Measurements from ENCODE around the gene PDHX. TPM values are rescaled to one million over a fixed set of nuclear protein-coding genes. Genes with fewer than 3 reads are reported as not detected.

PDHX gene
- polyA plus RNA-seq, 3 donors: 9.3 to 19.5 (median 17.5) TPM

GRCh38 chr11:34970033-34970432 lies 53.6 kb downstream of the PDHX start:
- H3K27me3 Mint-ChIP-seq (ENCODE audit: low read depth in 3 of 3): no peaks in the 10 kb centered on the region
- no peaks in the 10 kb centered on the region for H3K4me1 Mint-ChIP-seq
- WGBS (ENCODE audit: insufficient coverage): 100% methylated on average over 1 of the region's 3 CpGs
- no peak overlapping the region for H3K4me3 Mint-ChIP-seq
- peaks cover 23 to 80% of the 10 kb centered on the region in 2 donors for H3K36me3 ChIP-seq (replicated peaks in 1 of 2; ENCODE audit: control insufficient read depth in 1 of 2, insufficient read depth in 2 of 2, low read length in 2 of 2)
- H3K9me3 Mint-ChIP-seq: no peaks in the 10 kb centered on the region
- intact Hi-C loops (cut with micrococcal nuclease): no loop called here
- H3K79me2 ChIP-seq (ENCODE audit: insufficient read depth, low read length): no peaks in the 10 kb centered on the region
- H3K36me3 Mint-ChIP-seq: peaks cover 56 to 76% of the 10 kb centered on the region in 2 donors
- H3K27me3 ChIP-seq (ENCODE audit: control insufficient read depth in 2 of 2, insufficient read depth in 2 of 2, low read length in 2 of 2): no peaks in the 10 kb centered on the region
- H3K9me3 ChIP-seq (replicated peaks in 1 of 2; ENCODE audit: control insufficient read depth in 1 of 2, insufficient read depth in 1 of 2, low read length in 2 of 2): no peaks in the 10 kb centered on the region
- H3K9ac ChIP-seq (ENCODE audit: insufficient read depth, low read length, poor library complexity, severe bottlenecking): no peak overlapping the region
- no peak for TF ChIP-seq CTCF (IDR thresholded peaks at IDR 0.05)
- no peaks in the 10 kb centered on the region for H4K20me1 ChIP-seq (ENCODE audit: insufficient read depth, low read length)
- no peak overlapping the region for H3K4me3 ChIP-seq (replicated peaks in 1 of 3; ENCODE audit: low read depth in 2 of 3, low read length in 3 of 3)
- no peak overlapping the region for H3K27ac Mint-ChIP-seq
- no peak for DNase-seq
- no peak overlapping the region for H3K4me2 ChIP-seq (replicated peaks; ENCODE audit: extremely low read depth, low read length, poor library complexity, severe bottlenecking)
- H3K4me1 ChIP-seq (ENCODE audit: control insufficient read depth in 1 of 2, insufficient read depth in 2 of 2, low read length in 2 of 2): no peaks in the 10 kb centered on the region
- no peak overlapping the region for H3K27ac ChIP-seq (ENCODE audit: low read depth in 1 of 2, low read length in 2 of 2)
- H2AFZ ChIP-seq (ENCODE audit: insufficient read depth, low read depth, low read length, poor library complexity, severe bottlenecking): no peak overlapping the region

GRCh38 chr11:34970480-34970879 lies 54.1 kb downstream of the PDHX start:
- H3K27ac Mint-ChIP-seq: no peak overlapping the region
- intact Hi-C loops (cut with micrococcal nuclease): no loop called here
- no peaks in the 10 kb centered on the region for H3K27me3 ChIP-seq (ENCODE audit: control insufficient read depth in 2 of 2, insufficient read depth in 2 of 2, low read length in 2 of 2)
- H4K20me1 ChIP-seq (ENCODE audit: insufficient read depth, low read length): no peaks in the 10 kb centered on the region
- DNase-seq: no peak
- H3K9me3 ChIP-seq (replicated peaks in 1 of 2; ENCODE audit: control insufficient read depth in 1 of 2, insufficient read depth in 1 of 2, low read length in 2 of 2): no peaks in the 10 kb centered on the region
- H3K79me2 ChIP-seq (ENCODE audit: insufficient read depth, low read length): no peaks in the 10 kb centered on the region
- H3K4me2 ChIP-seq (replicated peaks; ENCODE audit: extremely low read depth, low read length, poor library complexity, severe bottlenecking): no peak overlapping the region
- peaks cover 2% of the 10 kb centered on the region for H3K4me1 Mint-ChIP-seq
- no peak overlapping the region for H3K4me3 ChIP-seq (replicated peaks in 1 of 3; ENCODE audit: low read depth in 2 of 3, low read length in 3 of 3)
- H3K4me1 ChIP-seq (ENCODE audit: control insufficient read depth in 1 of 2, insufficient read depth in 2 of 2, low read length in 2 of 2): no peaks in the 10 kb centered on the region
- no peaks in the 10 kb centered on the region for H3K27me3 Mint-ChIP-seq (ENCODE audit: low read depth in 3 of 3)
- H3K27ac ChIP-seq (ENCODE audit: low read depth in 1 of 2, low read length in 2 of 2): no peak overlapping the region
- H3K36me3 ChIP-seq (replicated peaks in 1 of 2; ENCODE audit: control insufficient read depth in 1 of 2, insufficient read depth in 2 of 2, low read length in 2 of 2): peaks cover 23 to 75% of the 10 kb centered on the region in 2 donors
- H3K36me3 Mint-ChIP-seq: peaks cover 60 to 81% of the 10 kb centered on the region in 2 donors
- TF ChIP-seq CTCF (IDR thresholded peaks at IDR 0.05): no peak
- no peak overlapping the region for H3K9ac ChIP-seq (ENCODE audit: insufficient read depth, low read length, poor library complexity, severe bottlenecking)
- no peaks in the 10 kb centered on the region for H3K9me3 Mint-ChIP-seq
- H2AFZ ChIP-seq (ENCODE audit: insufficient read depth, low read depth, low read length, poor library complexity, severe bottlenecking): no peak overlapping the region
- H3K4me3 Mint-ChIP-seq: no peak overlapping the region
